ENCODE measurements around the gene SPRED2. TPM values are rescaled to one million over a fixed set of nuclear protein-coding genes. Genes with fewer than 3 reads are reported as not detected.

SPRED2 gene
- total RNA-seq, 2 experiments from 2014 or later, result 5.9 to 6.7 TPM

GRCh38 chr2:65273344-65273743 lies 159.1 kb downstream of the SPRED2 start:
- no peaks in the 10 kb centered on the region for H3K27me3 Mint-ChIP-seq
- no peak for TF ChIP-seq CTCF (IDR thresholded peaks at IDR 0.05)
- H3K4me1 Mint-ChIP-seq (ENCODE audit: low read depth), result peaks cover 5% of the 10 kb centered on the region
- no peak for ATAC-seq
- no peak overlapping the region for H3K4me3 Mint-ChIP-seq
- peaks cover 27% of the 10 kb centered on the region for H3K36me3 Mint-ChIP-seq (ENCODE audit: low read depth)
- ChIA-PET POLR2A (no interaction called here), CTCF (no interaction called here)
- intact Hi-C loops (cut with micrococcal nuclease), result no loop called here
- no peaks in the 10 kb centered on the region for H3K9me3 Mint-ChIP-seq
- no peak overlapping the region for H3K27ac Mint-ChIP-seq
- DNase-seq, result no peak

GRCh38 chr2:65268957-65269356 lies 163.4 kb downstream of the SPRED2 start:
- ChIA-PET POLR2A (interaction anchor here (0.5 to 1.2 kb wide), 2 partner anchors 13 to 115 kb away, joined by 3 read pairs; no protein-coding TSS in a partner anchor), CTCF (no interaction called here)
- ATAC-seq (no peak), DNase-seq (no peak)
- no peak overlapping the region for H3K27ac Mint-ChIP-seq
- H3K36me3 Mint-ChIP-seq (ENCODE audit: low read depth), result peaks cover 52% of the 10 kb centered on the region
- intact Hi-C loops (cut with micrococcal nuclease), result loop anchor here (5.0 kb wide), 2 partner anchors 283 to 303 kb away; no protein-coding TSS in a partner anchor
- H3K4me3 Mint-ChIP-seq, result no peak overlapping the region
- peaks cover 18% of the 10 kb centered on the region for H3K4me1 Mint-ChIP-seq (ENCODE audit: low read depth)
- no peaks in the 10 kb centered on the region for H3K9me3 Mint-ChIP-seq
- no peak for TF ChIP-seq CTCF (IDR thresholded peaks at IDR 0.05)
- no peaks in the 10 kb centered on the region for H3K27me3 Mint-ChIP-seq

GRCh38 chr2:65267008-65267407 lies 165.4 kb downstream of the SPRED2 start:
- ChIA-PET CTCF (interaction anchor here (1.1 to 4.3 kb wide), 2 partner anchors 9 to 84 kb away, joined by 4 to 23 read pairs; no protein-coding TSS in a partner anchor), POLR2A (interaction anchor here (0.9 to 2.6 kb wide), 2 partner anchors 9 to 34 kb away, joined by 3 to 7 read pairs; no protein-coding TSS in a partner anchor)
- H3K4me3 Mint-ChIP-seq, result no peak overlapping the region
- H3K9me3 Mint-ChIP-seq, result no peaks in the 10 kb centered on the region
- H3K4me1 Mint-ChIP-seq (ENCODE audit: low read depth), result peaks cover 18% of the 10 kb centered on the region
- no peak for TF ChIP-seq CTCF (IDR thresholded peaks at IDR 0.05)
- intact Hi-C loops (cut with micrococcal nuclease), result loop anchor here (5.0 kb wide), 2 partner anchors 285 to 305 kb away; no protein-coding TSS in a partner anchor
- H3K27ac Mint-ChIP-seq, result peak overlapping the region; percentile 47
- no peaks in the 10 kb centered on the region for H3K27me3 Mint-ChIP-seq
- peaks cover 46% of the 10 kb centered on the region for H3K36me3 Mint-ChIP-seq (ENCODE audit: low read depth)
- ATAC-seq (no peak), DNase-seq (no peak)

GRCh38 chr2:65265671-65266045 lies 166.7 kb downstream of the SPRED2 start:
- peaks cover 47% of the 10 kb centered on the region for H3K36me3 Mint-ChIP-seq (ENCODE audit: low read depth)
- TF ChIP-seq CTCF (IDR thresholded peaks at IDR 0.05), result no peak
- no peaks in the 10 kb centered on the region for H3K27me3 Mint-ChIP-seq
- intact Hi-C loops (cut with micrococcal nuclease), result loop anchor here (5.0 kb wide), 2 partner anchors 287 to 307 kb away; no protein-coding TSS in a partner anchor
- POLR2A ChIA-PET, result interaction anchor here (2.6 kb wide), 1 partner anchor 10 kb away, joined by 7 read pairs; no protein-coding TSS in a partner anchor
- DNase-seq (no peak), ATAC-seq (no peak)
- peaks cover 18% of the 10 kb centered on the region for H3K4me1 Mint-ChIP-seq (ENCODE audit: low read depth)
- H3K9me3 Mint-ChIP-seq, result no peaks in the 10 kb centered on the region
- no peak overlapping the region for H3K4me3 Mint-ChIP-seq
- CTCF ChIA-PET, result interaction anchor here (1.0 to 4.3 kb wide), 18 partner anchors 10 to 311 kb away, joined by 3 to 23 read pairs (median 3); partner anchors contain the start of gene ACTR2
- H3K27ac Mint-ChIP-seq, result no peak overlapping the region

Data from activated CD8-positive, alpha-beta T cell treated with anti-CD3 and anti-CD28 coated beads for 36 hours (primary cell).